ENCODE data around the gene EPB41. TPM values are rescaled to one million over a fixed set of nuclear protein-coding genes. Genes with fewer than 3 reads are reported as not detected.
A peak's percentile ranks its signal among the peaks of the same experiment; 100 is the strongest.
"Not testable (repeated sequence)": the region's sequence is repeated elsewhere in the genome, so short reads cannot be mapped to it uniquely, and the experiment has no call there.

The EPB41 gene
- total RNA-seq, 4 donors from 2014 or later: 71.6 to 117 (median 92.6) TPM

DNA sequence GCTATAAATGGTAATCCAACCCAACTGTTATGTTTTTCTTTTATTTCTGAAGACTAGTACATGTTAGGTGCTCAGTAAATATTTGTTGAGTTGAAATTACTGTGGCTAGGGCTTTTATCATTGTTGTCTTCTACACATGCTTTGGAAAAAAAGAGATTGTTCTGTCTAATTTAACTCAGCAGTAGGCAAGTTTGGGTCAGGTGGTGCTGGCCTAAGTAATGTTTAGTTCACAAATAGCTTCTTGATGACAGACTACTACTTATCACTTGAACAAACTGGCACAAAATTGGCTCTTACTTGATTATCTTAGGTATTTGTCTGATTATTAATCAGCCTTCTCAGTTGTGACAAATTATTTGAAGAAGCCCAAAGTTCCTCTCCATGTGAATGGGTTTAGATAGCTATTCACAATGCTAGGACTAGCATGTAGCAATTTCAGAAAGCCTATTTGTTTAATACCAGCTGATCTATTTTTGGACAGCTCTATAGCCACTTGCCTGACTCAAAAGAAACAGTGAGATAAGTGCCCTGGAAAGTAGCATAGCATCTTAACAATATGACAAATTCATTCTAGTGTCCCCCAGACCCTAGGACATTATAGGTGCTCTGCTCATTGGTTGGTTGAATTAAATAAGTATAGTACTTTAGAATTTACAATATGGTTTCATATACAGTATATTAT lies 176.7 kb downstream of the EPB41 start:
- TF ChIP-seq, protein P1, sequence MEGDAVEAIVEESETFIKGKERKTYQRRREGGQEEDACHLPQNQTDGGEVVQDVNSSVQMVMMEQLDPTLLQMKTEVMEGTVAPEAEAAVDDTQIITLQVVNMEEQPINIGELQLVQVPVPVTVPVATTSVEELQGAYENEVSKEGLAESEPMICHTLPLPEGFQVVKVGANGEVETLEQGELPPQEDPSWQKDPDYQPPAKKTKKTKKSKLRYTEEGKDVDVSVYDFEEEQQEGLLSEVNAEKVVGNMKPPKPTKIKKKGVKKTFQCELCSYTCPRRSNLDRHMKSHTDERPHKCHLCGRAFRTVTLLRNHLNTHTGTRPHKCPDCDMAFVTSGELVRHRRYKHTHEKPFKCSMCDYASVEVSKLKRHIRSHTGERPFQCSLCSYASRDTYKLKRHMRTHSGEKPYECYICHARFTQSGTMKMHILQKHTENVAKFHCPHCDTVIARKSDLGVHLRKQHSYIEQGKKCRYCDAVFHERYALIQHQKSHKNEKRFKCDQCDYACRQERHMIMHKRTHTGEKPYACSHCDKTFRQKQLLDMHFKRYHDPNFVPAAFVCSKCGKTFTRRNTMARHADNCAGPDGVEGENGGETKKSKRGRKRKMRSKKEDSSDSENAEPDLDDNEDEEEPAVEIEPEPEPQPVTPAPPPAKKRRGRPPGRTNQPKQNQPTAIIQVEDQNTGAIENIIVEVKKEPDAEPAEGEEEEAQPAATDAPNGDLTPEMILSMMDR (IDR thresholded peaks at IDR 0.05): no peak
- TF ChIP-seq EP300 (IDR thresholded peaks at IDR 0.05; ENCODE audit: low read depth): no peak
- no peak for TF ChIP-seq POLR2A (IDR thresholded peaks at IDR 0.05)
- TF ChIP-seq POLR2AphosphoS5 (IDR thresholded peaks at IDR 0.05): no peak
- in situ Hi-C loops (cut with MboI; ENCODE audit: low pct_ligation_motif_present in 1 of 4, low pct_unique_long_range_greater_than_20kb in 1 of 4, low sequenced_read_pairs in 3 of 4): no loop called here
- Histone ChIP-seq H3K36me3 (no peaks in the 10 kb centered on the region), H3K9me3 (peaks cover 0 to 4% of the 10 kb centered on the region in 2 donors), H3K4me1 (no peaks in the 10 kb centered on the region), H3K4me3 (no peak overlapping the region), H3K27me3 (no peaks in the 10 kb centered on the region), H3K27ac (peak overlapping the region in 1 of 4 donors; percentile 6)
- intact Hi-C loops (cut with DNase I; ENCODE audit: low total_unique reads): no loop called here
- no peak for DNase-seq

GRCh38 chr1:29092704-29093103 lies 178.3 kb downstream of the EPB41 start:
- DNase-seq; H3K36me3 ChIP-seq; H3K4me3 ChIP-seq; H3K27me3 ChIP-seq; H3K9me3 ChIP-seq; H3K4me1 ChIP-seq; H3K27ac ChIP-seq; intact Hi-C loops (cut with DNase I; ENCODE audit: low total_unique reads); in situ Hi-C loops (cut with MboI; ENCODE audit: low pct_ligation_motif_present in 1 of 4, low pct_unique_long_range_greater_than_20kb in 1 of 4, low sequenced_read_pairs in 3 of 4): not testable (repeated sequence)
- WGBS, 2 donors (ENCODE audit: low coverage in 1 of 2): 94 to 96% methylated on average over 5 of the region's 5 CpGs

GRCh38 chr1:29094433-29094832 lies 180.1 kb downstream of the EPB41 start:
- Histone ChIP-seq H3K27me3 (no peaks in the 10 kb centered on the region), H3K4me1 (no peaks in the 10 kb centered on the region), H3K36me3 (peaks cover 0 to 4% (median 0%) of the 10 kb centered on the region in 4 donors), H3K27ac (no peak overlapping the region), H3K4me3 (no peak overlapping the region), H3K9me3 (peaks cover 0 to 4% of the 10 kb centered on the region in 2 donors)
- in situ Hi-C loops (cut with MboI; ENCODE audit: low pct_ligation_motif_present in 1 of 4, low pct_unique_long_range_greater_than_20kb in 1 of 4, low sequenced_read_pairs in 3 of 4) (no loop called here), intact Hi-C loops (cut with DNase I; ENCODE audit: low total_unique reads) (no loop called here)
- WGBS, 2 donors (ENCODE audit: low coverage in 1 of 2): 97 to 100% methylated on average over 3 of the region's 3 CpGs
- TF ChIP-seq, protein P1 (IDR thresholded peaks at IDR 0.05): no peak
- TF ChIP-seq EP300 (IDR thresholded peaks at IDR 0.05; ENCODE audit: low read depth) (no peak), POLR2A (IDR thresholded peaks at IDR 0.05) (no peak), POLR2AphosphoS5 (IDR thresholded peaks at IDR 0.05) (no peak)
- no peak for DNase-seq

GRCh38 chr1:29094954-29095353 lies 180.6 kb downstream of the EPB41 start:
- in situ Hi-C loops (cut with MboI; ENCODE audit: low pct_ligation_motif_present in 1 of 4, low pct_unique_long_range_greater_than_20kb in 1 of 4, low sequenced_read_pairs in 3 of 4): no loop called here
- Histone ChIP-seq H3K4me1 (no peaks in the 10 kb centered on the region), H3K9me3 (peaks cover 0 to 4% of the 10 kb centered on the region in 2 donors), H3K27me3 (no peaks in the 10 kb centered on the region), H3K27ac (no peak overlapping the region), H3K36me3 (peaks cover 0 to 4% (median 2%) of the 10 kb centered on the region in 4 donors), H3K4me3 (no peak overlapping the region)
- no peak for TF ChIP-seq POLR2AphosphoS5 (IDR thresholded peaks at IDR 0.05)
- no peak for TF ChIP-seq EP300 (IDR thresholded peaks at IDR 0.05; ENCODE audit: low read depth)
- TF ChIP-seq, protein P1 (IDR thresholded peaks at IDR 0.05): no peak
- TF ChIP-seq POLR2A (IDR thresholded peaks at IDR 0.05): no peak
- DNase-seq: no peak
- intact Hi-C loops (cut with DNase I; ENCODE audit: low total_unique reads): no loop called here
- 91% methylated on average over 1 of the region's 1 CpG; no CpG with 5 or more reads in 1 of the 2 donors for WGBS, 2 donors (ENCODE audit: low coverage in 1 of 2)
